Coronary artery (tissue), 2 donors: ENCODE measurements around the gene PER1.

Source experiments
- DNase-seq: peaks from one replicate; pipeline ENCODE4 v3.0.0-alpha.2; 2017; ENCODE audit warnings: low spot score
- H3K27ac ChIP-seq, 2 donors: fragments of 200-600 bp; sonication (generic); one replicate each; pipeline ENCODE4 v1.5.1; 2016 to 2019
- H3K4me3 ChIP-seq: fragments of 200-600 bp; sonication (generic); 2 replicates; pipeline ENCODE4 v1.5.1; 2016; ENCODE audit warnings: mild to moderate bottlenecking, moderate library complexity
- TF ChIP-seq, protein P1 (sequence below): fragments of 200-600 bp; sonication (generic); IDR thresholded peaks from one replicate; pipeline ENCODE4 v1.5.1; 2019; ENCODE audit warnings: antibody characterized with exemption

The PER1 gene

DNA sequence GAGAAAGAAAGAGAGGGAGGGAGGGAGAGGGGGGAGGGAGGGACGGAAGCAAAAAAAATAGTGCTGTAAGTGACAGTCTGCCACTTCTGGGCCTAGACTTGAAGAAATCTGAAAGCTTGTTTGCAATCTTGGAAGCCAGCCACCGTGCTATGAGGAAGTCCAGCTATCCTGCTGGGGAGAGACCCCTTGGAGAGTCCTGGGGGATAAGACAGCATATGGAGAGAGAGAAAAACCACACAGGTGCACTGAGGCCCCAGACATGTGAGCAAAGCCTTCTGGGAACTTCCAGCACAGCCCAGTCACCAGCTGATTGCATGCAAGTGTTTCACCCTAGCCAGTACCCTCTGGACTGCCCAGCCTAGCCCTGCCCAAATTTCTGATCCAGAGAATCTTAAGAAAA lies 52.1 kb downstream of the PER1 start:
- DNase-seq: no peak
- Histone ChIP-seq H3K27ac (no peak overlapping the region), H3K4me3 (no peak overlapping the region)
- TF ChIP-seq, protein P1, sequence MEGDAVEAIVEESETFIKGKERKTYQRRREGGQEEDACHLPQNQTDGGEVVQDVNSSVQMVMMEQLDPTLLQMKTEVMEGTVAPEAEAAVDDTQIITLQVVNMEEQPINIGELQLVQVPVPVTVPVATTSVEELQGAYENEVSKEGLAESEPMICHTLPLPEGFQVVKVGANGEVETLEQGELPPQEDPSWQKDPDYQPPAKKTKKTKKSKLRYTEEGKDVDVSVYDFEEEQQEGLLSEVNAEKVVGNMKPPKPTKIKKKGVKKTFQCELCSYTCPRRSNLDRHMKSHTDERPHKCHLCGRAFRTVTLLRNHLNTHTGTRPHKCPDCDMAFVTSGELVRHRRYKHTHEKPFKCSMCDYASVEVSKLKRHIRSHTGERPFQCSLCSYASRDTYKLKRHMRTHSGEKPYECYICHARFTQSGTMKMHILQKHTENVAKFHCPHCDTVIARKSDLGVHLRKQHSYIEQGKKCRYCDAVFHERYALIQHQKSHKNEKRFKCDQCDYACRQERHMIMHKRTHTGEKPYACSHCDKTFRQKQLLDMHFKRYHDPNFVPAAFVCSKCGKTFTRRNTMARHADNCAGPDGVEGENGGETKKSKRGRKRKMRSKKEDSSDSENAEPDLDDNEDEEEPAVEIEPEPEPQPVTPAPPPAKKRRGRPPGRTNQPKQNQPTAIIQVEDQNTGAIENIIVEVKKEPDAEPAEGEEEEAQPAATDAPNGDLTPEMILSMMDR: no peak

DNA sequence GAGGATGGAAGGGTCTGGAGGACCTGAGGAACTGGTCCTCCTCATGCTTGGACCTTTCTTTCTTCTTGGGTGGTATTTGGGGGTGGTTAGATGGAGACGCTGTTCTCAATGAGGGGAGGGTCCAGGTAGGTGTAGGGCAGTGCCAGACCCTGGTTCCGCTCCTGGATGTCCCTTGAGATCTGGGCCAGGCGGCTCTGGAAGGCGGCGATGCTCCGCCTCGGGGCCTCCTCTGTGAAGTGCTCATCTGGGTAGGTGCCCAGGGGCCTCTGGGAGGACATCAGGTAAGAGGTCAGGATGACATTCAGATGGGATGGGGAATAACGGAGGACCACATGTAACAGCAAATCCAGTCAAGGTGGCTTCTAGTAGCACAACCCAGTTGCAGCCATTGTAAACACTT lies 55.7 kb downstream of the PER1 start:
- H3K27ac ChIP-seq: no peak overlapping the region
- no peak overlapping the region for H3K4me3 ChIP-seq
- no peak for DNase-seq
- TF ChIP-seq, protein P1: no peak

DNA sequence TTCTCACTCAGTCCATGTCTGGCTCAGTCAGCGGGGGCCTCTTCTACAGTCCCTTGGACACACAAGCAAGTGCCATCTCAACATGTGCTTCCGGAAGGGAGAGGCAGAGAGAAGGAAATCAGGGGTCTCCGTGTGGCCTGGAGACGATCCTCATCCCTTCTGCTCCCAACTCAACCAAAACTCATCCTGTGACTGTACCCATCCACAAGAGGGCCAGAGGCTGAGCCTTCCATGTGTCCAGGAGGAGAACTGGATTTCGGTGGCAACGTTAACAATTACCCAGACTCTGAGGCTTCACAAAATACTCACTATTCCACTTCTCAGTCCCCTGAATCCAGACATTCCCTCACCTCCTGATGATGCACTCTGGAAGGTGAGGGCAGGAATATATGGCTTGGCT lies 56.8 kb downstream of the PER1 start:
- Histone ChIP-seq H3K27ac (no peak overlapping the region), H3K4me3 (no peak overlapping the region)
- TF ChIP-seq, protein P1: no peak
- DNase-seq: no peak

DNA sequence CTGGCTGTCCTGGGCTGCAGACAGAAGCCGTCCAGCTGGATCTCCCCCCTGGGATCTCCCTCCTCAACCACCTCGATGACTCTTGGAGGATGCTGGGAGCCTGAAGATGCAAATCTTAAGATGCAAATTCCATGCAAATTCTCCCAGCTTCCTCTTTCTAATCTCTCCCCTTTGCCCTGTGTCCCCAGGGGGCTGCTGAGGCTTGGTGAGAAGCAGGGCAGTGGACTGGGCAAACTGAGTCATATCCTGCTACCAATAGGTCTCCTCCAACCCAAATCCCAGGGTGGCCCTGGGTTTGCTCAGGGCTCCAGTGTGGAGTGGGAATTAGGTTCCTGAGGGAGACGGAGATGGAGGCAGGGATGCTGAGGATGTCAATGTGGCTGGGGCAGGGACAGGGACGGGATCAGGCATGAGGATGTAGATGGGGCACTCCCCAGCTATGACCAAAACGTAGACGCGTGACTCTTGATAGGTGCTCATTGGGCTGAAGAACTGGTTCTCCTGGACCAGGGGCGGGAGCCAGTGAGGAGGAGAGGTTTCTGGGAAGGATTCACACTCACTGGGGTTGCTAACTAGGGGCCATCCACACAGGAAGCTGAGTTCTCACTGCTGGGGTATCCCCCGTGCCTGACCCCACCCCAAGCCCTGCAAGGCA lies 61.0 kb downstream of the PER1 start:
- TF ChIP-seq, protein P1: no peak
- H3K27ac ChIP-seq: no peak overlapping the region
- no peak for DNase-seq
- H3K4me3 ChIP-seq: no peak overlapping the region
